ENCODE measurements around the gene DOCK4.

Gene DOCK4

GRCh38 chr7:111858331-111858730 is 347.9 kb downstream of the DOCK4 start:
- DNase-seq (ENCODE audit: low spot score) = no peak
- TF ChIP-seq CTCF (IDR thresholded peaks at IDR 0.05; ENCODE audit: extremely low read depth, missing control alignments) = no peak

GRCh38 chr7:111855842-111856227 is 350.4 kb downstream of the DOCK4 start:
- peak; percentile 10 for DNase-seq (ENCODE audit: low spot score)
- no peak for TF ChIP-seq CTCF (IDR thresholded peaks at IDR 0.05; ENCODE audit: extremely low read depth, missing control alignments)

- DNase-seq (ENCODE audit: low spot score) = peak; percentile 24
- TF ChIP-seq CTCF (IDR thresholded peaks at IDR 0.05; ENCODE audit: extremely low read depth, missing control alignments) = peak; percentile 43
Observed at GRCh38 chr7:111855161-111855841, 350.9 kb downstream of the DOCK4 start.

- no peak for TF ChIP-seq CTCF (IDR thresholded peaks at IDR 0.05; ENCODE audit: extremely low read depth, missing control alignments)
- no peak for DNase-seq (ENCODE audit: low spot score)
Observed at GRCh38 chr7:111853201-111853990, 352.8 kb downstream of the DOCK4 start.

- no peak for DNase-seq (ENCODE audit: low spot score)
- no peak for TF ChIP-seq CTCF (IDR thresholded peaks at IDR 0.05; ENCODE audit: extremely low read depth, missing control alignments)
Observed at GRCh38 chr7:111852081-111852480, 354.1 kb downstream of the DOCK4 start.

GRCh38 chr7:111846898-111847297 is 359.3 kb downstream of the DOCK4 start:
- no peak for TF ChIP-seq CTCF (IDR thresholded peaks at IDR 0.05; ENCODE audit: extremely low read depth, missing control alignments)
- no peak for DNase-seq (ENCODE audit: low spot score)

GRCh38 chr7:111845853-111846252 is 360.3 kb downstream of the DOCK4 start:
- TF ChIP-seq CTCF (IDR thresholded peaks at IDR 0.05; ENCODE audit: extremely low read depth, missing control alignments) = no peak
- DNase-seq (ENCODE audit: low spot score) = no peak
